C1 segment of cervical spinal cord (tissue), 14 donors: Measurements from ENCODE around the gene TMEM253.

Experiments used
- DNase-seq, 14 donors: peaks; one replicate each; lab custom pipeline; 2025; lab: John Stamatoyannopoulos, UW

TMEM253 gene

DNA sequence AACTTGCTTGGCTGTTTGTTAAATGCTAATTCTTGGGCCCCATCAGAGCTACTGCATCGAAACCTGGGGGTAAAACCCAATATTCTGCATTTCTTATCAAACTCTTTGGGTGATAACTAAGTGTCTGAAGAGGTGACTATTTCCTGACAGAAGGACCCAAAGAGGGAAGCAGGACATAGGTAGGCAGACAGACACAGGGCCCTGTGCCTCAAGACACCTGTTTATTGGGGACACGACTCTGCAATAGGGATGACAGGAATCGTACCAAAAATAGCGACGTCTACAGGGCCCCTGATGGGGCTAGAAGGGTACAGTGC lies 11.0 kb upstream of the TMEM253 start:
- no peak for DNase-seq

DNA sequence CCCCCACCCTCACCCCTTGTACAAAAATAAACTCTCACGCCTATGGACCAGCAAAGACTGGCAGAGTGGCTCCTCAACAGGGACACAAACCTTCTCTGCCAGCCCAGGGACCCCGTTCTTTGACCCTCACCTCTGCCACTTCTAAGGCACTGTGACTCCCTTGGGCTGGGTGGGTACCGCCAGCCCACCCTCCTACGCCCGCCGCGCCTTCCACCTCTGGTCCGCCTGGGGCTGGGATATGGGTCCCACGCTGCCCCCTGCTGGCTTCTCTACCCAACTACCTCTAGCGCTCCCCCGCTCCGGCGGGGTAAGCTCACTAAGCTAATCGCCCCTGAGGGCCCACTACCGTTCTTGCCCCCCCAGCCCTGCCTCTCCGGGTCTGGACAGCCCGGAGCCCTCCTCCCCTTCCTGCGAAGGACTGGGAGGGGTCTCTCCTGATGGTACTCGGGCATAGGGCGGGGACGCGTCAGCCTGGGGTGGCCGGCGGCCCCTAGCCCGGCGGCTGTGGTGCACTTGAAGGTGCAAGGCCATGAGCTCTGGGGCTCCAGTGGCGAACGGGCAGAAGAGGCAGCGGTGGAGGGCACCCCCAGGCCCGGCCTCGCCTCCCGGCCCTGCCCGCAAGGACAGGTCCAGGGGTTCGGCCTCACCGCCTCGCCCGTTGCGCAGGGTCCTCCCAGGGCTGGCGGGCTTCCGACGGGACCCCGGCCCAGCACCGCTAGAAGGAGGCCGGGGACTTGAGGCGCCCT lies 10.5 kb upstream of the TMEM253 start:
- no peak for DNase-seq

DNA sequence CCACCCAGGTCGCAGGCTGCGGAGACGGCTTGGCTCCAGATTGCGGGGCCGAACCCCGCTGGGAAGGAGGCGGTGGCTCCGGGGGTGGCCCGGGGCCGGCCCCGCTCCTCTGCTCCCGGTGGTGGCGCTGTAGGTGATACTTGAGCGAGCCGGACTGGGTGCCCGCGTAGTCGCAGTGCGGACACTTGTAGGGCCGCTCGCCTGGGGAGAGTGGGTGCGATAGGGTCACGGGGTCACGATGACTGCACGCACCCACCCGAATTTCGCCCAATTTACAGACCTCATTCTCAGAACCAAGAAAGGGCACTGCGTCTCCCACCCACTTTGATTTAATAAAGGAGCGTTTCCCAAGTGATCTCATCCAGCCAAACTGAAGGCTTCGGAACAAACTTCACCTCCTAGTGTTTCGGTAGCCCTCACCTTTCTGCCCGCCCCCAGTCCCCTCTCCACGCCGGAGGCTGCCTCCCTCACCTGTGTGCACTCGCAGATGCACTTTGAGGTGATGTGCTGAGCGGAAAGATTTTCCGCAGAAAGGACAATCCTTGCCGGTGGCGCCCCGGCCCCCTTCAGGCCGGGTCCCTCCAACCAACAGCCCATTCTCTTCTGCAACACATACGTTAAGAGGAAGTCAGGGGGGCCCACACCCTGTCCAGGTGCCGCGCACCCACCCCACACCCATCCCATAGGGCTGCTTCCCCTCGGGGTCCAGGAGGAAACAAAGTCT lies 9.8 kb upstream of the TMEM253 start:
- DNase-seq = no peak

DNA sequence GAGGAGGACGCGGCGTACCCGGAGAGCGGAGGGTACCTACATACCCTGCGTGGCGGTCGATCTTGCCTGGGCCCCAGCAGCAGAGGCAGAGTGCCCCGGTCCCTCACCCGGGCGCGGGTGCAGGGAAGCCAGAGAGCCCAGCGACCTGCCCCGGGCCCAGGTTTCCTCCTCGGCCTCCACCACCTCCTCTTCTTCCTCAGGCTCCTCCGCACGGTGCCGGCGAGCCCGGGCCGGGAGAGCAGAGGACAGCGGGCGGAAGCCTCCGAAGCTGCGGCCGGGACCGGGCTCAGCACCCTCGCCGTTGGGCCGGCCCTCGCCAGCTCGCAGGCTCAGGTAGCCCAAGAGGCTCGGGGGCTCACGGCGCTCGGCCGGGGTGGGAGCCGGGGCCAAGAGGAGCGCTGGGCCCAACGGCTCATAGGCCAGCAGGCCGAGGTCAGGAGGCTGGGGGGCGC lies 9.0 kb upstream of the TMEM253 start:
- DNase-seq = no peak

DNA sequence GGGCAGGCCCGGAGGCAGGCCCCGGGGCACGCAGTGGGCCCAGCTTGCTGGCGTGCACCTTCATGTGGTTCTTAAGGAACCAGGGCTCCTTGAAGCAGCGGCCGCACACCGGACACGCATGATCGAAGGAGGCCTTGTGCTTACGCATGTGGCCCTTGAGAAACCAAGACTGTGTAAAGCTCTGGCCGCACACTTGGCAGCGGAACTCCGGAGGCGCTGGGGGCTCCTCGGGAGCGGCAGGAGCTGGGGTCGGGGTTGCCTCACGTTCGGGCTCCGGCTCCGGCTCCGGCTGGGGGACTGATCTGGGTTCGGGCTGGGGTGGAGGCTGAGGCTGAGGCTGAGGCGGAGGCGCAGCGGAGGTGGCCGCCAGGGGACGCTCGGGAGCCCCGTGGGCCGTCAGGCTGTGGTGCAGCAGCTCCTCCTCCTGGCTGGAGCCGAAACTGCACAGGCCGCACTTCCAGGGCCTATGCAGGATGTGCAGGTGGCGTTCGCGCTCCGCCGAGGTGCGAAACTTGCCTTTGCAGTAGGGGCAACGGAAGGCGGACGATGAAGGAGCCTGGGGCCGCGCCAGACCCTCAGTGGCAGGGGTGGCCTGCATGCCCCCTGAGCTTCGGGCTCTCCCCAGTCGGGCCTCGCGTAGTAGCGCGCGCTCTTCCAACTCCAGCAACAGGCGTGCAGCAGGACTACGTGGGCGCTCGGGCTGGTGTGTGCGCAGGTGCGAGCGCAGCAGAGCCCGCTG lies 8.4 kb upstream of the TMEM253 start:
- DNase-seq = peak in 13 of 14 donors; percentile 22 to 84 (median 59)

DNA sequence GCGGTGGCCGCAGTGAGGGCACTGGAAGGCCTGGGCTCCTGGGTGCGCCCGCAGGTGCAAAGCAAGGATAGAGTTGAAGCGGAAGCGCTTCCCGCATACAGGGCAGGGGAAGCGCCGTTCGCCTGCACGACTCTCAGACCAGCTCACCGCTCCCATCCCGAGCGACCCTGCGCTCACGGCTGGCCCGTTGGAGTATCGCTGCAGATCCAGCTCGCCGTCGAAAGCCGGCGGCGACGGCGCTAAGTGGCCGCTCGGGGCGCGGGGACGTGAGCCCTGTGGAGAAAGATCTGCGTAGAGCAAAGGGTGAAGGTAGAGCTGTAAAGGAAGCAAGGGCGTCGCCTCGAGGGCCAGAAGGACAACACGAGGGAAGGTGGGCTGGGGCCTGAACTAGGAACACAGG lies 7.8 kb upstream of the TMEM253 start:
- no peak for DNase-seq

DNA sequence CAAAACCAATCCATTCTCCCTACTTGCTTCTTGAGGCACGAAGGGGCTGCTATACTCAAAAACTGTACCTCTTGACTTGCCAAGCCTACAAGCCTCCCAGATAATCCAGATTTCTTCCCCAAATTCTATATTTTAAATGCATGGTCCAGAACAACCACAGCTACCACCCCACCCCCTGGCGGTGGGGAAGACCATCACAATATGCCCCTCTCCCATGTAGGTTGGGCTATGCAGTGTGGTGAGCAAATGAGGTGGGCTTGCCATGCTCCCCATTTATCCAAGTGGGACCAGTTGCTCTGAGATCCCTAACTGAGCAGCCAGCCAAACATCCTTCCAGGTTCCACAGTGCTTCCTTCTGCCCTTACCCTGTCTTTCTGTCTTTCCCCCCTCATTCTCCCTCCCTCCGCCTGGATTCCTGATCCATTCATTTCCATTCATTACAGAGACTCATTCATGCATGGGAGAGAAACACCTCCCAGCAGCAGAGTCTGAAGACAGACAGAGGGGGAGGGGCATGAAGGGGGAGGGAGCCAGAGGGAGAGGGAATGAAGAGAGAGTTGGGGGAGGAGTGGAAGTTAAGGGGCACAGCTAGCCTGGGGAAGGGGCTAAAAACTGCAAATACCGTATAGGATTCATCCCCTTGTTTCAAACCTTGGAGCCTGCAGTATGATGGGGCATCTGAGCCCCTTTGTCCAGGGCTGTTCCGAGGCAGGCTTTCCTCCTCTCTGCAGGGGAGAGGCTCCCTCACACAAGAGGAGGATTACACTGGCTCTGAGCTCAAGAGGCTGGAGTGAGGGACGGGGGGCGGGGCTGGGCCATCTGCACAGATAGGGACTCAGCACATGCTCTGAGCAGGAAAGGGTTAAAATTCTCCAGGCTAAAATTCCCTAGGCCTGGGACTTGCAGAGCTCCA lies 6.8 kb upstream of the TMEM253 start:
- peak in 7 of 14 donors; percentile 19 to 53 (median 35) for DNase-seq

DNA sequence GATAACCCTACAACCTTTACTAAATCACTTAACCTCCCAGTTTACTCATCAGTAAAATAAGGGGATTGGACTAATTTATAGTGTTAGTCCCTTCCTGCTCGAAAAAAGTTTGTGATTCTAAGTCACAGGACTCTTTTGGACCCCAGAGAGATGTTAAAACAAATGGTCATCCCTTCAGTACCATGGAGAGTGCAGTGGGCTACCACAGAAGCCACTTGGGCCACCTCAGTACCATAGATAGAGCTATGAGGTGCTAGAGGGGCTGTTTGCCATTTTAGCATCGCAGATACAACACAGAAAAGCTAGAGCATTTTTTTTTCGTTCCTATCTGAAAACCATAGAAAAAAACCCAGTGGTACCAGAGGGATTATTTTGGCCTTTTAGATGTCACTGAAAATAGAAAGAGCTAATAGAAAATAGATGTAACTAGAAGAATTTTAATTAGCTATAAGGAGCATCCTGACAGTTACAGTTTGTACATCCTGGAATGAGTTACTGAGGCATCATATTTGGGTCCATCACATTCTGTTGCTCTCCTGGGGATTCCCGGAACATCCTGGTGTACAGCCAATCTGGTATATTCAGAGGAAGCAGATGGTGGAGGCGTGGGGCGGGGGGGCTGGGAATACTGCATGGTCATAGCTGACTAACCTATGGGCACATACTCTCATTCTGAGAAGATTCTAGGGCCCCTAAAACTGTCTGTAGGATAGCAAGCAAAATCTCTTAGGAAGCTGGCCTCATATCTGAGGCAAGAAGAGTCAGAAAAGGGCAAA lies 5.2 kb upstream of the TMEM253 start:
- peak in 1 of 14 donors; percentile 89 for DNase-seq

DNA sequence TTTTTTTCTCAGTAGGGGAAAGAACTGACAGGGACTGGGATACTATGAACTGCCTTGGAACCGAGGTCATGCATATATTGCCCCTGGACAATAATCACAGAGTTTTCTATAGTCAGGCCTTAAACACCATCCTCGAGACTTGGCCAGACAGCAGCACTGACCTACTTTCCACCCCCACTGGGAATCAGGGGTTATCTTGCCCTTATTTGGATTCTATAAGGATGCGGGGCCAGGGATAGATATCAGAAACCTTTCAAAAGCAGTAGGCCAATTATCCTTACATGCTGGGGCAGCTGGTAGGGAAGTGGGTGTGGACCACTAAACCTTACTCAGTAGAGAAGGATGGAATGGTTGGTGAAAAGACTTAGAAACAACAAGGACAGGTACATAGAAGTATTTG lies 4.4 kb upstream of the TMEM253 start:
- DNase-seq = no peak

DNA sequence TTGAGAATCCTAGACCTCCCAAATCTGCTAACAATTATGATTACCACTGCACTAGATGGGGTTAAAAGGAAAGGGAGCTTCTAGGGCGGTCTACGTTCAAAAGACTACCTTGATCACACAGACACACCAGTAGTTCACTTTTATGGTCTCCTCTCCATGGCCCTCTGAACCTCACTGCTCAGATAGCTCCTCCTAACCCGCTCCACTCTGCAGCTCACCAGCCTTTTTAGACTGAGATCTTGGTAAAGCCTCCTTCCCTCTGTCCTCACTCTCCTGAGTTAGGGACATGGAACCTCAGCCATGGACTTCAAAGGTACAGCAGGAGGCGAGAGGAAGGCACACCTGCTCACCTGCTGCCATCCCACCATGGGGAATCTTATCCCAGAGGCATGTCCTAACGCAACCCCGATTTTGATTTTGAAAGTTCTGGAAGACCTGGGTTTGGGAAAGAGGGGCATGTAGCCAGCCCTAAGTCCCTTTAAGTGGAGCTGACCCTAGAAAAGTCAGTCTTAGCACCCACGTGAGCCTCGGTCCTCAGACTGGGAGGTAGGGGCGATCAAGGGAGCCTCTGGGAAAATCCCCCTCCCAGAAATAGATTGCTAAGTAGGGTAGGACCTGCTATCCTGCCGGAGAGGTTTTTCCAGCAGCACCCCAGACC lies 3.8 kb upstream of the TMEM253 start:
- peak in 2 of 14 donors; percentile 41 to 49 for DNase-seq

DNA sequence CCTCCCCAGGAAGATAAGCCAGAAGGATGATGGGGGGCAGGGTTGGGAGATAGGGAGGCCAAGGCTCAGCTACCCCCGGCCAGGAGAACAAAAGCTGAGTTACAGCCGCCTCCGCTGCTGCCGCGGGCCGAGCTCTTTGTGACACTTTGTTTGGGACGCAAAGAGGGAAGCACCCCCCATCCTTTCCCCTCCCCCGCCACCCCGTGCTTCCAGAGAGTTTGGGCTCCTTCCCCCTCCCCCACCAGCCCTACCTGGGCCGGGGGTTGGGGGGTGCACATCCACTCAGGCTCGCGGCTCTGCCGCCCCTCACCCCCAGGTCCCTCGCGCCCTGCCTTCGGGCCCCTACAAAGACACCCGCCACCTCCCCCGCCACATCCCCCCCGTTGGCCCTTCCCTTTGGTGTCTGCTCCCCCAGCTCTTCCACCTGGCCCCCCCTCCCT lies 3.2 kb upstream of the TMEM253 start:
- peak in 7 of 14 donors; percentile 18 to 43 (median 33) for DNase-seq

DNA sequence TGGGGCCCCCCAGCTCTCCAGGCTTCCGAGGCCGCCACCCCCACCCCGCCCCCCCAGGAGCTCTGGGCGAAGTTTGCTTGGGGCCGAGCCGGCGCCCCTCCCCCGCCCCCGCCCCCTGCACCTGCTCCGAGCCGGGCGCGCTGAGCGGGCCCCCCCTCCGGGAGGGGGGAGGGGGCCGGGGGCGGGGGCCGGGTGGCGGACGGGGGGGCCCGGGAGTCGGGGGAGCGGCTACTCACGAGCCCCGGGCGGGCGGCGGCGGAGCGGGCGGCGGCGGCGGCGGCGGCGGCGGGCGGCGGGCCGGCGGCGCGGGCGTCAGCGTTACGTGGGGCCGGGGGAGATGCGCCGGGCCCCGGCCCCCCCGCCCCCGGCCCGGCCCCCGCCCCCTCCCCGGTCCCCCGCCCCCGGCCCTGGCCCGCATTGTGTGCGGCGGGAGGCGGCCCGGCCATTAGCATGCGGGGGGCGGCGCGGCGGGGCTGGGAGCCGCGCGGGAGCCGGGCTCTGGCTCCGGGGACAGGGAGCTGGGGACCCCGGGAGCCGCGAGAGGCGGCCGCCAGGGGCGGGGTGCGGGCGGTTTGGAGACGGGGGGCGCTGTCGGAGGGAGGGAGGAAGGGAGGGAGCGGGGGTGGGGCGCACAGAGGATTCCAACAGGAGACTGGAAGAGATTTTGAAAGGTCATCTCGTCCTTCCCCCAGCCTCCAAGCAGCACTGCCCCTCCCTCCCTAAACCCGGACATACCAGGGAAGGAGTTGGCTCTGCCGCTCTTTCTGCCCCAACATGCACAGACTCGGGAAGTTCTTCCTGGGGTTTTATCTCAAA lies 2.6 kb upstream of the TMEM253 start, which contains the start of gene ZNF219:
TSS of gene ZNF219 (minus strand) at position 580 of the 816 bp plus-strand sequence. CDS start 5,064 bp downstream, outside the sequence.
- peak in 12 of 14 donors; percentile 19 to 60 (median 46) for DNase-seq

DNA sequence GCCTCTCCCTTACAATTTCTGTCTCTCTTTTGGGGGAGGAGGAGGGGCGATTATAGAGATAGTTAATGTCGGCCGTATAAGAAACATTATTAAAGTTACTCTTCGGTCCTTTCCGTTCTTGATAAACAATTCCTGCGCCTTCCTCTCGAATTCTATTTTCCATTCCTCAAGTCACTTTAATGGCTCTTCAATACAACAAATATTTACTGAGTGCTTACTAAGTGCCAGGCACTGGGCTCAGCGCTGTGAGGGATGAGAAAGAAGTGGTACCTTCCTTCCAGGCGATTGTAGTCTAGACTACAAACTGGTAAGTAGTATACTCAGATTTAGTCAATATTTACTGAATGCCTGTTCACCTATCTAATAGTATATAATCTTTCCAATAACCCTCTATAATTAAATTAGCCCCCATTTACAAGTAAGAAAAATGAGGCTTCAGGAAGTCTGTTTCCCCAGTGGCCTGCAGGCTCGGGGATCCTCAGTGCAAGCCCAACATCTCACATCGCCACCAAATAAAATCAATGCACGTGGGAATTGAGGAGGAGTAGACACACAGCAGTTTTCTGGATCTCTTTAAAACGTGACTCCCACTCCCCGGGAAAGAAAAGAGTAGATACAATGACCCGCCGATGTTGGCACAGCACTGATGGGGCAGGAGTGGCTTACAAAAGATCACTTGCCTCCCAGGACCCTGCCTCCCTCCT lies 1.8 kb upstream of the TMEM253 start:
- DNase-seq = no peak

DNA sequence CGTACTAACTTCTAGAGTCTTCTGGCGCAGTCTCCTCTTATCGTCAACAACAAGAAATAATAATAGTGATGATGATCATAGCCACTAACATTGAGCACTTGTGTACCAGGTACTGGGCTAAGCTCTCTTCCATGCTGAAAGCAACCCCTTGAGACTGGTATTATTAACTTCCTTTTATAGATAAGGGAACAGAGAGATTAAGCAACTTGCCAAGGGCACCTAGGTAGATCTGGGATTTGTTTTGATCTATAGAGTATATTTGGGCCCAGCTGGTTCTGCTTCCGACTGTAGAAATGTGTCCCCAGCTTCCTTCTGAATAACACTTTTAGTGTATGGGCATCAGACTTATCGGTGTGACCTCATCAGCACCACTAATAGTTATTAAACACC lies 1.3 kb upstream of the TMEM253 start:
- DNase-seq = no peak

DNA sequence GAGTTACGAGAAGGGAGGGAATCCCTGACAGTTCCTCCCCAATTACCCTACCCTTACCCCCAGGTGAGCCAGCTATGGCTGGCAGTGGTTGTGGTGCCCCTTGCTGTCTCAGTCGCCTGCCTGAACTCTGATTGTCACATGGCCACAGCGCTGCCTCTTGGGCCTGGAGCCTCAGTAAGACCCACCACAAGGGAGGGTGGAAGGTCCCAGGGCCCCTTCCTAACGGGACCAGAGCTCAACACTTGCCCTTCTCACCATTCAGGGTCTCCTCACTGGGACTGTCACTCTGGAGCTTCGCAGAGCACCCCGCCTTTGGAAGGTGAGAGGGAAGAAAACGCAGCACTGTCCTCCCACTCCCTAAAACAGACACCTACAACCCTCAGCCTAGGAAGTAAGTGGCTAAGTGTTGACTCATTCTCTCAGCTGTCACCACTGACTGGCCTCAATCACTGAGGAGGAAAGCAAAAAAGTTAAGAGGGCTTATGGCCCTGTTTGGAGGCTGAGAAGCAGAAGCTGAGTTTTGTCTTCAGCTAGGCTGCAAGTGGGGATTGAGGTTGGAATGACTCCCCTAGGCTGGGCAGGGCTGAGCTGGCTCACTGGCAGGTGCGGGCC lies 1.0 kb downstream of the TMEM253 start:
- DNase-seq = no peak

DNA sequence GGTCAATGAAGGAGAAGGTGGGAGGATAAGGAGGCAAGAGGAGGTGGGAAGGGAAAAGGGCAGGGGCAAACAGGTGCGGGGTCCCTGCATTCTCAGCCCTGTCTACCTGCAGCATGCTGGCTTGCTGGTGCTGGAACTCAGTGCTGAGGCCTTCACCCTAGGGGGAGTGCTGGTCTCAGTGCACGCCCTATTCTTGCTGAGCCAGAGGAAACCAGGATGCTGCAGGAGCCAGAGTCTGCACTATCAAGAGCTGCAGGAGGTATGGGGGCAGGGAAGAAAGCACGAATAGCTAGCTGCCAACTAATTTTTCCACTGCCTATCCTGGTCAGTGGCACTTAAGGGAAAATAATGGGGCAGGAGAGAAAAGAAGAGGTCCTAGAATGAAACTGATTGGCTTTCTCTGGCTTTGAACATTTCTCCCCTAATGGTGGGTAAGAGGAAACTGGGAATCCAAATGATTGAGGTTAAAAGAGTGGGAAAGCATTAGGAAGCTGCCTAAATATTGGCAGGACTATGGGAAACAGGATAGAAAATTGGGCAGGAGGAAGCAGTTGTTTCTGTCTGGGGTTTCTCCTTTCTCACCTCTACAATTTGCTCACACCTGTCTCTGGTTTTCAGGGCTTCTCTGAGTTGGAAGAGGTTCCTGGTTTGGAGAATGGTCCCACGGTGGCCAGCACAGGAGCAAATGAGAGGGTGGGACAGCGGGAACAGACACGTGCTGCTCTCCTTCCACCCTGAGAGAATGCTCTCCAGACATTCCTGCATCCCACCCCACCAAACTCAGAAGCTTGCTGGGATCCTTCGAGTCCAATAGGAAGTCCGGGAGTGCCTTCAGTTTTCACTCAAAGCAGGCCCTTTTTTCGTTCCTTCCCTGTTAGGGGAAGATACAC lies 1.9 kb downstream of the TMEM253 start:
- DNase-seq = no peak

DNA sequence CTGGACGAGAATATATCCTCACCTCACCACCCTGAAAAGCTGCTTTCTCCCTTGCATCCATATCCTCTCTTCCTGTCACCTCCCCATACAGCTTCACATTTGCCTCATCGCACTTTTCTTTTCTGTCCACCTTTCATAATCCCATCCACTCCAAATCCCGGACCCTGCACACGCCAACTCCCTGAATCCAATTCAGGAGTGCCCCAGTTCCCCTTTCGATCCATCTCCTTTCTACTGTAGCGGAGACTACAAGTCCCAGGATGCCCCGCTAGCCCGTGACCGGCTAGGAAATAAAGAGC lies 2.5 kb downstream of the TMEM253 start:
- DNase-seq = no peak
